ENCODE results near the gene CFAP90. TPM values are rescaled to one million over a fixed set of nuclear protein-coding genes. Genes with fewer than 3 reads are reported as not detected.

CFAP90 gene
- total RNA-seq, 1 experiment from 2014 or later = 0.29 TPM

GRCh38 chr5:7824995-7825394 lies 25.9 kb downstream of the CFAP90 start:
- POLR2A ChIA-PET = no interaction called here
- TF ChIP-seq CTCF (IDR thresholded peaks at IDR 0.05; ENCODE audit: insufficient read depth in 1 of 2, low read depth in 1 of 2, low read length in 1 of 2, severe bottlenecking in 1 of 2, unreplicated experiment in 1 of 2) = no peak
- intact Hi-C loops (cut with micrococcal nuclease; ENCODE audit: unreplicated experiment) = no loop called here
- no peaks in the 10 kb centered on the region for H3K4me1 ChIP-seq
- H3K4me1 Mint-ChIP-seq (ENCODE audit: low read depth, unreplicated experiment) = no peaks in the 10 kb centered on the region
- H3K27ac Mint-ChIP-seq (ENCODE audit: unreplicated experiment) = no peak overlapping the region
- no peaks in the 10 kb centered on the region for H3K36me3 ChIP-seq (ENCODE audit: control insufficient read depth, insufficient read depth, low read length)
- H3K4me3 ChIP-seq (ENCODE audit: low read depth, low read length) = no peak overlapping the region
- DNase-seq = no peak
- BruUV-seq (replicated peaks) = no TSS peak
- H3K27me3 Mint-ChIP-seq (ENCODE audit: insufficient read depth, unreplicated experiment) = peaks cover 30% of the 10 kb centered on the region
- H3K9me3 ChIP-seq = no peaks in the 10 kb centered on the region
- H3K4me3 Mint-ChIP-seq (ENCODE audit: unreplicated experiment) = no peak overlapping the region
- H3K9me3 Mint-ChIP-seq (ENCODE audit: unreplicated experiment) = no peaks in the 10 kb centered on the region
- no peaks in the 10 kb centered on the region for H3K36me3 Mint-ChIP-seq (ENCODE audit: insufficient read depth, unreplicated experiment)
- no peaks in the 10 kb centered on the region; the same call in 1 of the 2 replicates for H3K27me3 ChIP-seq (replicated peaks; ENCODE audit: control insufficient read depth, insufficient read depth, low read length)
- CTCF ChIA-PET = no interaction called here

GRCh38 chr5:7823594-7823993 lies 27.3 kb downstream of the CFAP90 start:
- no peaks in the 10 kb centered on the region; the same call in 1 of the 2 replicates for H3K27me3 ChIP-seq (replicated peaks; ENCODE audit: control insufficient read depth, insufficient read depth, low read length)
- intact Hi-C loops (cut with micrococcal nuclease; ENCODE audit: unreplicated experiment) = no loop called here
- no peak overlapping the region for H3K27ac Mint-ChIP-seq (ENCODE audit: unreplicated experiment)
- H3K4me3 ChIP-seq (ENCODE audit: low read depth, low read length) = no peak overlapping the region
- H3K4me3 Mint-ChIP-seq (ENCODE audit: unreplicated experiment) = no peak overlapping the region
- H3K4me1 ChIP-seq = no peaks in the 10 kb centered on the region
- H3K9me3 Mint-ChIP-seq (ENCODE audit: unreplicated experiment) = no peaks in the 10 kb centered on the region
- H3K36me3 Mint-ChIP-seq (ENCODE audit: insufficient read depth, unreplicated experiment) = no peaks in the 10 kb centered on the region
- H3K27me3 Mint-ChIP-seq (ENCODE audit: insufficient read depth, unreplicated experiment) = peaks cover 38% of the 10 kb centered on the region
- no peaks in the 10 kb centered on the region for H3K36me3 ChIP-seq (ENCODE audit: control insufficient read depth, insufficient read depth, low read length)
- no peaks in the 10 kb centered on the region for H3K9me3 ChIP-seq
- no TSS peak for BruUV-seq (replicated peaks)
- no peaks in the 10 kb centered on the region for H3K4me1 Mint-ChIP-seq (ENCODE audit: low read depth, unreplicated experiment)
- DNase-seq = no peak
- no peak for TF ChIP-seq CTCF (IDR thresholded peaks at IDR 0.05; ENCODE audit: insufficient read depth in 1 of 2, low read depth in 1 of 2, low read length in 1 of 2, severe bottlenecking in 1 of 2, unreplicated experiment in 1 of 2)
- ChIA-PET POLR2A (no interaction called here), CTCF (no interaction called here)

GRCh38 chr5:7822449-7822848 lies 28.5 kb downstream of the CFAP90 start:
- DNase-seq = no peak
- CTCF ChIA-PET = no interaction called here
- Histone ChIP-seq H3K4me1 (no peaks in the 10 kb centered on the region), H3K9me3 (no peaks in the 10 kb centered on the region), H3K4me3 (ENCODE audit: low read depth, low read length) (no peak overlapping the region), H3K27me3 (replicated peaks; ENCODE audit: control insufficient read depth, insufficient read depth, low read length) (no peaks in the 10 kb centered on the region; the same call in 1 of the 2 replicates), H3K36me3 (ENCODE audit: control insufficient read depth, insufficient read depth, low read length) (no peaks in the 10 kb centered on the region)
- no peaks in the 10 kb centered on the region for H3K9me3 Mint-ChIP-seq (ENCODE audit: unreplicated experiment)
- BruUV-seq (replicated peaks) = no TSS peak
- H3K4me3 Mint-ChIP-seq (ENCODE audit: unreplicated experiment) = no peak overlapping the region
- H3K36me3 Mint-ChIP-seq (ENCODE audit: insufficient read depth, unreplicated experiment) = no peaks in the 10 kb centered on the region
- H3K4me1 Mint-ChIP-seq (ENCODE audit: low read depth, unreplicated experiment) = no peaks in the 10 kb centered on the region
- POLR2A ChIA-PET = no interaction called here
- peaks cover 35% of the 10 kb centered on the region for H3K27me3 Mint-ChIP-seq (ENCODE audit: insufficient read depth, unreplicated experiment)
- H3K27ac Mint-ChIP-seq (ENCODE audit: unreplicated experiment) = no peak overlapping the region
- intact Hi-C loops (cut with micrococcal nuclease; ENCODE audit: unreplicated experiment) = no loop called here
- TF ChIP-seq CTCF (IDR thresholded peaks at IDR 0.05; ENCODE audit: insufficient read depth in 1 of 2, low read depth in 1 of 2, low read length in 1 of 2, severe bottlenecking in 1 of 2, unreplicated experiment in 1 of 2) = no peak

All from Caco-2 (cell line).